RKO (cell line): ENCODE measurements around the gene TSGA10IP.
"Not testable (repeated sequence)": the region's sequence is repeated elsewhere in the genome, so short reads cannot be mapped to it uniquely, and the experiment has no call there.

Source experiments
- DNase-seq: peaks from one replicate; pipeline ENCODE4 v3.0.0-alpha.2; 2016; ENCODE audit warnings: low spot score

TSGA10IP gene

GRCh38 chr11:65947603-65948125 is 2.4 kb downstream of the TSGA10IP start:
- no peak for DNase-seq

- DNase-seq, result not testable (repeated sequence)
Observed at GRCh38 chr11:65950711-65951110, 5.4 kb downstream of the TSGA10IP start.

- DNase-seq, result not testable (repeated sequence)
Observed at GRCh38 chr11:65951641-65952040, 6.4 kb downstream of the TSGA10IP start.

GRCh38 chr11:65952052-65952521 is 6.8 kb downstream of the TSGA10IP start:
- no peak for DNase-seq

- DNase-seq, result no peak
Observed at GRCh38 chr11:65953471-65953870, 8.2 kb downstream of the TSGA10IP start.

- DNase-seq, result no peak
Observed at GRCh38 chr11:65954771-65955170, 9.5 kb downstream of the TSGA10IP start.

GRCh38 chr11:65958291-65958690 is 13.0 kb downstream of the TSGA10IP start:
- DNase-seq, result no peak

GRCh38 chr11:65958774-65959420 is 13.6 kb downstream of the TSGA10IP start:
- DNase-seq, result no peak

GRCh38 chr11:65960824-65961266 is 15.6 kb downstream of the TSGA10IP start:
- DNase-seq, result no peak

GRCh38 chr11:65961267-65962140 is 16.2 kb downstream of the TSGA10IP start, which contains the start of gene SART1:
Gene SART1 (plus strand): TSS chr11:65961734. CDS start chr11:65961781, 47 bp downstream.
- peak; percentile 97 for DNase-seq

- DNase-seq, result peak; percentile 18
Observed at GRCh38 chr11:65962141-65962564, 16.9 kb downstream of the TSGA10IP start.

- no peak for DNase-seq
Observed at GRCh38 chr11:65964906-65965305, 19.6 kb downstream of the TSGA10IP start.

- DNase-seq, result no peak
Observed at GRCh38 chr11:65965986-65966762, 20.9 kb downstream of the TSGA10IP start.

- no peak for DNase-seq
Observed at GRCh38 chr11:65967329-65967934, 22.2 kb downstream of the TSGA10IP start.

- no peak for DNase-seq
Observed at GRCh38 chr11:65968600-65969482, 23.6 kb downstream of the TSGA10IP start.

GRCh38 chr11:65972116-65972515 is 26.8 kb downstream of the TSGA10IP start:
- DNase-seq, result no peak

- DNase-seq, result peak; percentile 63
Observed at GRCh38 chr11:65973439-65974110, 28.3 kb downstream of the TSGA10IP start.

- no peak for DNase-seq
Observed at GRCh38 chr11:65975771-65976170, 30.5 kb downstream of the TSGA10IP start.

- DNase-seq, result no peak
Observed at GRCh38 chr11:65976216-65977176, 31.2 kb downstream of the TSGA10IP start.
